ENCODE results near the gene SULF2. TPM values are rescaled to one million over a fixed set of nuclear protein-coding genes. Genes with fewer than 3 reads are reported as not detected.

SULF2 gene
- total RNA-seq, 1 experiment from 2014 or later, result 13.0 TPM

GRCh38 chr20:47652794-47653193 is 132.5 kb downstream of the SULF2 start (continued):
- no peak for TF ChIP-seq ZNF274 (IDR thresholded peaks at IDR 0.05; ENCODE audit: low read depth, low read length)

GRCh38 chr20:47652301-47652700 is 133.0 kb downstream of the SULF2 start:
- CTCF ChIA-PET, result no interaction called here
- H3K9ac ChIP-seq (ENCODE audit: low read length), result no peak overlapping the region
- H3K4me1 ChIP-seq (ENCODE audit: control insufficient read depth in 1 of 2, insufficient read depth in 2 of 2, low read length in 2 of 2), result no peaks in the 10 kb centered on the region
- no peak for DNase-seq (ENCODE audit: low read depth, low spot score)
- no peak overlapping the region for H3K4me2 ChIP-seq (ENCODE audit: low read length)
- ATAC-seq, result no peak
- RAD21 ChIA-PET (ENCODE audit: low non-redundant PET in 1 of 2, low total read pairs in 2 of 2, uncharacterized antibody in 2 of 2, unreplicated experiment in 2 of 2), result no interaction called here
- intact Hi-C loops (cut with micrococcal nuclease), result no loop called here
- no peaks in the 10 kb centered on the region for H4K20me1 ChIP-seq (ENCODE audit: insufficient read depth)
- H2AFZ ChIP-seq (ENCODE audit: low read depth, low read length, poor library complexity, severe bottlenecking), result no peak overlapping the region
- BruUV-seq (replicated peaks), result no TSS peak
- POLR2A ChIA-PET, result no interaction called here
- no peaks in the 10 kb centered on the region for H3K79me2 ChIP-seq (ENCODE audit: insufficient read depth, low read length)
- no peaks in the 10 kb centered on the region for H3K9me2 ChIP-seq (ENCODE audit: insufficient read depth)
- H3K9me3 ChIP-seq (ENCODE audit: control insufficient read depth in 1 of 2, insufficient read depth in 1 of 2, low read depth in 1 of 2, low read length in 2 of 2), result no peaks in the 10 kb centered on the region
- no peak overlapping the region for H3K27ac ChIP-seq (ENCODE audit: low read depth, low read length)
- no peak for TF ChIP-seq CTCF (IDR thresholded peaks at IDR 0.05 in 2 of 3, conservative IDR thresholded peaks at IDR 0.05 in 1 of 3; ENCODE audit: borderline replicate concordance in 1 of 3, insufficient read depth in 1 of 3, low read depth in 2 of 3, low read length in 2 of 3)
- TF ChIP-seq EGR1 (IDR thresholded peaks at IDR 0.05; ENCODE audit: low read depth), result no peak
- no peak for TF ChIP-seq TCF7L2 (IDR thresholded peaks at IDR 0.05; ENCODE audit: borderline replicate concordance, extremely low read depth, insufficient read depth, insufficient read length)
- TF ChIP-seq POLR2A (IDR thresholded peaks at IDR 0.05; ENCODE audit: borderline replicate concordance, extremely low read depth, insufficient read depth, insufficient read length), result no peak
- TF ChIP-seq SP1 (IDR thresholded peaks at IDR 0.05; ENCODE audit: low read depth), result no peak
- TF ChIP-seq ZFX (IDR thresholded peaks at IDR 0.05), result no peak
- TF ChIP-seq MAX (IDR thresholded peaks at IDR 0.05), result no peak
- no peak for TF ChIP-seq CEBPB (IDR thresholded peaks at IDR 0.05; ENCODE audit: low read depth)
- TF ChIP-seq YY1 (IDR thresholded peaks at IDR 0.05; ENCODE audit: extremely low read depth, insufficient replicate concordance, low read depth, low read length), result no peak
- H3K36me3 ChIP-seq (ENCODE audit: control insufficient read depth in 1 of 2, insufficient read depth in 2 of 2, low read length in 2 of 2), result peaks cover 14 to 17% of the 10 kb centered on the region in 2 experiments; a peak in 3 of 4 replicates
- H3K27me3 ChIP-seq (ENCODE audit: insufficient read depth, low read length), result no peaks in the 10 kb centered on the region
- H3K4me3 ChIP-seq (replicated peaks in 1 of 2; ENCODE audit: low read depth in 1 of 2, low read length in 2 of 2), result no peak overlapping the region
